Stimulated activated CD4-positive, alpha-beta T cell treated with anti-CD3 and anti-CD28 coated beads, Interleukin-1b, Interleukin-23, amount 100 ng/mL, for 1 hour (primary cell): ENCODE results near the gene GPT2.
A peak's percentile ranks its signal among the peaks of the same experiment; 100 is the strongest.

Experiments used
- DNase-seq, 2 donors: peaks; one replicate each; pipeline ENCODE4 v3.0.0-alpha.2; 2020; ENCODE audit warnings: low read depth in 2 of 2

The GPT2 gene

GRCh38 chr16:46883690-46884512, at the start of gene GPT2:
TSS of gene GPT2 (plus strand) at chr16:46884362. CDS start at chr16:46884716, 354 bp downstream.
- peak; percentile 3 to 53 for DNase-seq

GRCh38 chr16:46836534-46837530, 47.3 kb upstream of the GPT2 start:
- no peak for DNase-seq

GRCh38 chr16:46839986-46840443, 44.1 kb upstream of the GPT2 start:
- no peak for DNase-seq

- no peak for DNase-seq
Observed at GRCh38 chr16:46842192-46842895, 41.8 kb upstream of the GPT2 start.

- no peak for DNase-seq
Observed at GRCh38 chr16:46843898-46844642, 40.1 kb upstream of the GPT2 start.

DNA sequence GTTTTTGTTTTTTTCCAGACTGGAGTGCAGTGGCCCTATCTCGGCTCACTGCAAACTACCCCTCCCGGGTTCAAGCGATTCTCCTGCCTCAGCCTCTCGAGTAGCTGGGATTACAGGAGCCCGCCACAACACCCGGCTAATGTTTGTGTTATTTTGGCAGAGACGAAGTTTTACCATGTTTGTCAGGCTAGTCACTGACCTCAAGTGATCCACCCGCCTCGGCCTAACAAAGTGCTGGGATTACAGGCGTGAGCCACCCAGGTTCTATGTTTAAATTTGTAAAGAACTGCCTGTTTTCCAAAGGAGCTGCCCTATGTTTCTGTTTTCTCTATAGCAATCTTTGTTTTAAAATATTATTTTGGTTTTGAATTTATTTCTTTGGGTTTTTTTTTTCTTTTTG, 39.4 kb upstream of the GPT2 start:
- DNase-seq: no peak

- no peak for DNase-seq
Observed at GRCh38 chr16:46845952-46846351, 38.2 kb upstream of the GPT2 start.

DNA sequence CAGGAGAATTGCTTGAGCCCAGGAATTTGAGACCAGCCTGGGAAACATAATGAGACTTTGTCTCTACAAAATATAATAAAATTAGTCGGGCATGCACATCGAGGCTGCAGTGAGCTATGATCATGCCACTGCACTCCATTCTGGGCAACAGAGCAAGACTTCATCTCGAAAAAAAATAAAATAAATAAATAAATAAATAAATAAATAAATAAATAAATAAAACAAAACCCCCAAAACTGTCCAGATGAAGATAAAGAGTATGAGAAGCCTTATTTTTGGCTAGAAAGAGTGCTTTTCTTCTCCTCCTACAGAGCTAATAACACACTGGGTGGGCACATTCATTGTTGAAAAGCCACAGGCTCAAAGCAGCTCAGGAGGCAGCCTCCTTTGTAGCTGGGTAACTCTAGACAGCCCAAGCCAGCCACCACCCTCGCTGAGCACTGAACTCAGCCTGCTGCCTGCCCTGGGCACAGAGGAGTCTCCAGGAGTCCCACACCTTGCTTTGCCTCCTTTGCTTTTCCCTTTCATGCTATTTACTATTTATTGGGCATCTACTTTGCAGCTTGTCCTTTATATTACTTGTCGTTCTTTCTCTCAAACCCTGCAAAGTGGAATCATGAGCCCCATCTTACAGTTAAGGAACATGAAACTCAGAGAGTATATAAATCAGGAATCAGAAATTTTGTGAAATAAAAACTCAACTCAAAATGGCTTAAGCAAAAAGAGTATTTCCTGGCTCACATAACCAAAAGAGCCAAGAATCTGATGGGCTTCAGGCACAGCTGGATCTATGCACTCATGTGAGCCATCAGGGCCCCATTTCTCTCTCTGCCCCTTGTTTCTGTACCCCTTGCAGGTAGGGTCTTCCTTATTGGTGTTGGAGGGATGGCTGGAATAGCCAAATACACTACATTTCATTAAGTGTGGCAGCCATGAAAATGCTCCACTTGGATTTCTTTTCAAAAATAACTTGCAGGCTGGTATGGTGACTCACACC, 35.1 kb upstream of the GPT2 start:
- no peak for DNase-seq

DNA sequence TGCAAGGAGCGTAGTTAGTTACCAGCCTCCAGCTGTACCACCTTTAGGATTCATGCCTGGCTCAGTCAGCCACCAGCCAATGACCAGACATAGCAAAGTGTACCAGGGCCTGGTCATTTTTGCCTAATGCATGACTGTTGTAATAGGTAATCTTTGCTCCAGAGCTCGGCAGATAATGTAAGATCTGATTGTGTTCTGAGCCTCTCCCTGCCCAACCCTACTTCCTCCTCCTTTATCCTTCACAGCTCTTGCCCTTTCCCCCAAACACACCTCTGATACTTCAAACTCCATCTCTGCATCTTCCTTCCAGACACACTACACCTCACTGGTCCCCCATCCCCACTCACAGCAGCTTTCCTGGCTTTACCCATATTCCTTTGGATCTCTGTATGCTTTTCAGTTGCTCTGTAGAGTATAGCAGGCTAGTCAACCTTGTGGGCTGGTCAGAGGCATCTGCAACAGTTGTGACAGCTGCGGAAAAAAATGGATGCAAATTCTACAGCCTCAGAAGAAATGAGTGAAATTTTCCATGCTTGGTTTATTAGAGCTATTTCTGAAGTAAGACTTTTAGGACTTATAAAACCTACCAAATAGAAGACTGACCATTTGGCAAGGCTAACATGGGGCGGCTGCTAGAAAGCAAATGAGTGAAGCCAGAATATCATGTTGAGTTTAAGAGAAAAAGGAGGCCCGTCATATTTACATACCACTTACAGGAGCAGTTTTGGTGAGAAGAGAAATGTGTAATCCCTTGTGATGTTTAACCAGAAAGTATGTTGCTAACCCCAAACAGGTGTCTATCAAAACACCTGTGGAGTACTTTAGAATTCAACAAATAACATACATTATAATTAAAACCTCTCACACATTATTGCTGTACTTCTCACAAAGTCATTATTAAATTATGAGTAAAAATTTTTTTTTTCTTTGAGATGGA, 33.3 kb upstream of the GPT2 start:
- DNase-seq: no peak

DNA sequence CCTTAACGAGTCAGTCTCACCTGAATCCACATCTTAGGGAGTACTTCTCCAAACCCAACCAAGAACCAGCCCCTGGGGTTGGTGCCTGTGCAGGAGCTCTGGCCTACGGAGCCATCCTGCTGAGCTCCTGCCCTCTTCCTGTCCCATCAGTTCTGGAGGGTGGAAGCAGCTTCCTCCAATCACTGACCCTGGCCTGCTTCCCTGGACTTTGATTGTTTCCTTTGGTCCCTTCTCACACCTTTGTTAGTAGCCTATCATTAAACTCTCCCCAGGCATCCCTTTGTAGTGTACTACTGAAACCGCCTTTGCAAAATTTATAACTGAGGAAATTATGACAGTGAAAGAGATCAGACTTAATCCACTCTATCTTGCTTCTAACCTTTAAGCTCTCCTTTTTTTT, 32.0 kb upstream of the GPT2 start:
- no peak for DNase-seq

DNA sequence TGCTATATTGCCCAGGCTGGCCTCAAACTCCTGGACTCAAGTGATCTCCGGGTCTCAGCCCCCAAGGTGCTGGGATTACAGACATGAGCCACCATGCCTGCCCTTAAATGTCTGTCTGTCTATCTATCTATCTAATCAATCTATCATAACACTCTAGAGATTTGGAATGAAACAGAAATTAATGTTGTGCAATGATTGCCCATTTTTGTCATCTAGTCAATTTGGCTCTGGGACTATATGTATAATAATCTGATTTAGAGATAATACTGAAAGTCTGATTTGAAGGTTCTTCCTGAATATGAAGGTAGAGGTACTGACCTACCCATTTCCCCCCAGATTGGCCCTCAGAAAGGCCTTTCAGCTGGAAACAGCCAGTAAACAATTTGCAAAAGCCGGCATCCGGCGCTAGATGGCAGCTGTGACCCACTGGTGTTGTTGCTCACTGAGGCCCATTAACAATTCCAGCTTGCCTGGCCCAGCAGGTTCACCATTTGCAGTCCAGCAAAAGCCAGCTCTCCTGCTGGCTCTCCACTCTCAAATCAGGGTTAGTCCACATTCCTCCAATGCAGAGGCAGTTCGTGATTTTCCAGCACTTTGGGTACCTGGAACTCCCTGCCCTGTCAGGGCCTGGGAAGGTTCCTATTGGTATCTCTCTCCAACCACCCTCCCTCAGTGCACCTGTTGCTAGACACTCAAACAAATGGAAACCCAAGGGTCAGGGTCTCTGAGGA, 30.3 kb upstream of the GPT2 start:
- peak; percentile 22 to 31 for DNase-seq

DNA sequence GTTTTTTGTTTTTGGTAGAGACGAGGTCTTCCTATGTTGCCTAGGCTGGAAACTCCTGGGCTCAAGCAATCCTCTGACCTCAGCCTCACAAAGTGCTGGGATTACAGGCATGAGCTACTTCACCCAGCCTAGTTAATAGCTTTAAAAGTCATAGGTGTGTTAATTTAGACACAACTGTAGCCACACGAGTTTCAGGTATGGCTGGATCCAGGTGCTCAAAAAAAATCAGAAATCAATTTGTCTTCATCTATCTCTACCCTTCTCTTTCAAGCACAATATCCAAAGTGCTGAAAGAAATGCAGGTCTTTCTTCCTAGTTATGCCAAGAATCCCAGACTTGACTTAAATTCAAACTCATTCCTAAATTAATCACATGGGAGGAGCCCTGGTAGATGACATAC, 29.3 kb upstream of the GPT2 start:
- no peak for DNase-seq

DNA sequence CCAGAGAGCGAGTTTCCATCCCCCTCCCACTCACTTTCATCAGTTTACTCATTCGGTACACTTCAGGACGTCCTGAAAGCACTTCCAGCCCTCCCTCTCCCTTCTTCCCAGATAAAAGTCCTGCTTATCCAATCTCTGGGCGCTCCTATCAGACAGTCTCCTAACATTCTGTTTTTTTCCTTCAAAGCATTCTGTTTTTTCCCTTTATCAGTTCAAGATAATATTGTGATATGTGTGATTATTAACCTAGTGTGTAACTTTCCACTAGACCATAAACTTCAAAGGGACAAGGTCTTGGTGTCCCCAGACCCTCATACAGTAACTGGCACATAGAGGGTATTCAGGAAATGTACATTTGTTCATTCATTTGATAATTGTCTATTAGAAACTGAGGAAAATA, 28.8 kb upstream of the GPT2 start:
- DNase-seq: no peak

DNA sequence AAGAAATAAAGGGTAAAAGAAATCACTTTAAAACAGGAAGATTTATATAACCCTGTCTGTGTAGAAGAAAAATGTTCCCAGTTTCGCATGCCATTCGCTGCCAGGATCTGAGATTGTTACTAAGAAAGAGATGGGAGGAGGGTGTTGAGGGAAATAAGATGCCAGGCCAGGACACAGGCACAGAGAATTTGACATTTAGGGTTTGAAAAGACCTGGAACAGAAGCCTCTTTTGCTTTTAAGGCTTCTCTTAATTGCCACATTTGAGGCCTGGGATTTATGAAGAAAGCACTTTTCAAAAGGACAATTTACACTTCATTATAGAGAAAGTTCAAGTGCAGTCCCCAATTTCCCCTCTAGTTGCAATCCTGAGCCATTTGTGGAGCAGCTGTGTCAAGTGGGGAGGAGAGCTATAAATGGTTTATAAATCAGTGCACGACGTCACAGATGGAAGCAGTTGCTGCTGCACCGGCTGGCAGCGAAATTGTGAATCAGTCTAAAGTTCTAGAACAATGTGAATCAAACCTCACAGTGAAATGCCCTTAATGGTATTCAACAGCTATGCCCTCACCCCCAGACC, 26.7 kb upstream of the GPT2 start:
- no peak for DNase-seq

DNA sequence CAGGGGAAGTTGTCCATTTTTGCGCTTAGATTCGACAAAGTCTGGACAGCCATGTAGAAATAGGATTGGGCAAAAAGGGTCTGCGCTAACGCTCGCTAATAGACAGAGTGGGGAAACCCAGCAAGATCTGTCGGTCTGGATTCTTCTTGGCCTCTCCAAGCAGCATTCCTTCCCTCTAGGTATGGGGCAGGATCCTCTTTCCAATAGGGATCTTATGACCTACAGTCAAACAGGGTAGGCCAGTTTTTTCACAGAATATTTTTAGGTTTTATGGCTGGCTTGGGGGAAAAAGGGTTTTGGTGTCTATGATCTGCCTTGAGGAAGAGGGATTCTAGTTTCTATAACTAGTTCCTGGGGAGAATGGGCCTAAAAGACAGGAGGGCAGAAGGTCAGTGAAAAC, 26.0 kb upstream of the GPT2 start:
- no peak for DNase-seq

GRCh38 chr16:46859719-46860152, 24.4 kb upstream of the GPT2 start:
- DNase-seq: no peak

GRCh38 chr16:46862555-46863447, 21.4 kb upstream of the GPT2 start:
- no peak for DNase-seq
